ENCODE measurements around the gene NR6A1.

GRCh38 chr9:124801356-124801755 lies 30.2 kb upstream of the NR6A1 start:
- TF ChIP-seq POLR2A (IDR thresholded peaks at IDR 0.05; ENCODE audit: low read length) (no peak), GATA1 (IDR thresholded peaks at IDR 0.05; ENCODE audit: low read depth, low read length) (no peak)
